Neural cell (in vitro differentiated cells): ENCODE results near the gene AIF1. TPM values are rescaled to one million over a fixed set of nuclear protein-coding genes. Genes with fewer than 3 reads are reported as not detected.

ENCODE experiments used
- H2AFZ ChIP-seq: fragments of 200-600, 300-800 bp; sonication (generic), shearing (Covaris generic); 2 replicates; pipeline ENCODE4 v1.6.0; 2014; ENCODE audit warnings: low read depth, mild to moderate bottlenecking, antibody characterized with exemption, low read length, moderate library complexity
- H3F3A ChIP-seq: fragments of 200-600 bp; shearing (Covaris generic); 2 replicates; pipeline ENCODE4 v1.6.1; 2016; ENCODE audit warnings: mild to moderate bottlenecking, moderate library complexity, mixed read lengths, antibody characterized with exemption, low read length; ENCODE audit not compliant: insufficient read depth, poor library complexity, severe bottlenecking
- H3K27ac ChIP-seq: fragments of 200-600, 300-800 bp; sonication (generic), shearing (Covaris generic); 2 replicates; pipeline ENCODE4 v1.5.1; 2014; ENCODE audit warnings: mild to moderate bottlenecking, low read length, moderate library complexity
- H3K27me3 ChIP-seq: fragments of 300-800, 200-600 bp; sonication (generic), shearing (Covaris generic); 2 replicates; pipeline ENCODE4 v1.6.0; 2014; ENCODE audit warnings: mild to moderate bottlenecking, low read depth, low read length, moderate library complexity; ENCODE audit not compliant: insufficient read depth
- H3K36me3 ChIP-seq: fragments of 300-800, 200-600 bp; sonication (generic), shearing (Covaris generic); 2 replicates; pipeline ENCODE4 v1.5.1; 2014; ENCODE audit warnings: mild to moderate bottlenecking, antibody characterized with exemption, low read length, moderate library complexity; ENCODE audit not compliant: insufficient read depth
- H3K4me2 ChIP-seq: fragments of 300-800, 200-600 bp; sonication (generic), shearing (Covaris generic); 2 replicates; pipeline ENCODE4 v1.6.0; 2014; ENCODE audit warnings: mild to moderate bottlenecking, low read length
- H3K4me3 ChIP-seq: fragments of 300-800, 200-600 bp; sonication (generic), shearing (Covaris generic); 2 replicates; pipeline ENCODE4 v1.5.1; 2014; ENCODE audit warnings: mild to moderate bottlenecking, low read length, moderate library complexity
- H3K79me2 ChIP-seq: fragments of 200-600 bp; shearing (Covaris generic); replicated peaks from 2 replicates; pipeline ENCODE4 v1.6.0; 2014; ENCODE audit warnings: mild to moderate bottlenecking, low read length, moderate library complexity; ENCODE audit not compliant: insufficient read depth
- H3K9ac ChIP-seq: fragments of 300-800, 200-600 bp; sonication (generic), shearing (Covaris generic); 2 replicates; pipeline ENCODE4 v1.6.1; 2016; ENCODE audit warnings: mild to moderate bottlenecking, low read length, mixed read lengths
- H3K9me2 ChIP-seq: fragments of 200-600 bp; shearing (Covaris generic); 2 replicates; pipeline ENCODE4 v1.6.1; 2016; ENCODE audit warnings: mild to moderate bottlenecking, low read length, mixed read lengths; ENCODE audit not compliant: insufficient read depth
- H3K9me3 ChIP-seq: fragments of 200-600, 300-800 bp; sonication (generic), shearing (Covaris generic); 2 replicates; pipeline ENCODE4 v1.6.1; 2016; ENCODE audit warnings: mild to moderate bottlenecking, mixed run types, low read length, moderate library complexity, mixed read lengths
- H4K20me1 ChIP-seq: fragments of 200-600 bp; shearing (Covaris generic); 2 replicates; pipeline ENCODE4 v1.6.1; 2016; ENCODE audit warnings: mild to moderate bottlenecking, mixed run types; ENCODE audit not compliant: insufficient read depth
- EP300 ChIP-seq: fragments of 450-650 bp; conservative IDR thresholded peaks from 2 replicates; pipeline ENCODE4 v1.6.1; 2014; ENCODE audit warnings: antibody characterized with exemption, mild to moderate bottlenecking, moderate library complexity; ENCODE audit not compliant: poor library complexity, severe bottlenecking
- EZH2 ChIP-seq: fragments of 200-600, 300-800 bp; shearing (Covaris generic), sonication (generic); IDR thresholded peaks from 2 replicates; pipeline ENCODE4 v1.6.1; 2014; ENCODE audit warnings: antibody characterized with exemption, low read length, borderline replicate concordance, mild to moderate bottlenecking; ENCODE audit not compliant: insufficient read depth, poor library complexity, severe bottlenecking
- MXI1 ChIP-seq: fragments of 450-650 bp; conservative IDR thresholded peaks from 2 replicates; pipeline ENCODE4 v1.6.1; 2014; ENCODE audit warnings: antibody characterized with exemption, mild to moderate bottlenecking; ENCODE audit not compliant: poor library complexity, severe bottlenecking
- POLR2AphosphoS5 ChIP-seq: IDR thresholded peaks from 2 replicates; pipeline ENCODE4 v1.6.1; 2012
- RAD21 ChIP-seq: fragments of 450-650 bp; conservative IDR thresholded peaks from 2 replicates; pipeline ENCODE4 v1.6.1; 2014; ENCODE audit warnings: antibody characterized with exemption, mild to moderate bottlenecking, moderate library complexity
- SMC3 ChIP-seq: fragments of 450-650 bp; conservative IDR thresholded peaks from 2 replicates; pipeline ENCODE4 v1.6.1; 2014; ENCODE audit warnings: antibody characterized with exemption, mild to moderate bottlenecking, moderate library complexity; ENCODE audit not compliant: poor library complexity
- TAF1 ChIP-seq: IDR thresholded peaks from 2 replicates; pipeline ENCODE4 v1.6.1; 2012; ENCODE audit warnings: low read depth
- polyA plus RNA-seq: library from polyadenylated mRNA; depleted of rRNA; stranded (reverse); fragments of >200 nt; gene quantifications from 2 replicates; pipeline ENCODE4 v1.2.3, GENCODE V29; 2014
- TF ChIP-seq, protein P1 (sequence below): IDR thresholded peaks from 2 replicates; pipeline ENCODE4 v1.6.1; 2012; ENCODE audit warnings: borderline replicate concordance
- TF ChIP-seq, protein P2 (sequence below): fragments of 450-650 bp; IDR thresholded peaks from 2 replicates; pipeline ENCODE4 v1.5.1; 2014; ENCODE audit warnings: antibody characterized with exemption, mild to moderate bottlenecking, moderate library complexity; ENCODE audit not compliant: poor library complexity, severe bottlenecking

Gene AIF1
- polyA plus RNA-seq, 1 donor from 2014 or later, result not detected

DNA sequence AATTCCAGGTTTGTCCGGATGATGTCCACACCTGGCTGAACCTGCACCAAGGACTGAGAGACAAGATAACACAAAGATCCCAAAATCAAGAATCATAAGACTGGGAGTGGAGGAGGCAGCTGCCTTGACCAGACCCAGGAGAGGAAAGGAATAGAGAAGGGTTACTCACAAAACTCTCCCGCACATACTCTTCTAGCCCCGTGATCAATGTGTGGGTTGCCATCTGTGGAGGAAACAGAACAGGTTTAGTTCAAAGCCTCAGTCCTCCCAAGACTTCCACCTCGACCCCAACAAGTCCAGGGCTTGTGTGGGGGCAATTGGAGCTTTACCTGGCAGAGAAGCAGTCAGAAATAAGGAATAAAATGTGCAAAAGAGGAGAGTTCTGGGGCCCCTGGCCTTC lies 26.3 kb downstream of the AIF1 start:
- Histone ChIP-seq H3F3A (no peaks in the 10 kb centered on the region), H3K9ac (no peak overlapping the region), H3K4me3 (no peak overlapping the region), H3K4me2 (no peak overlapping the region), H2AFZ (no peak overlapping the region), H3K27me3 (no peaks in the 10 kb centered on the region), H3K9me3 (no peaks in the 10 kb centered on the region), H4K20me1 (no peaks in the 10 kb centered on the region), H3K27ac (no peak overlapping the region), H3K9me2 (no peaks in the 10 kb centered on the region), H3K36me3 (no peaks in the 10 kb centered on the region), H3K79me2 (no peaks in the 10 kb centered on the region)
- TF ChIP-seq, protein P1, sequence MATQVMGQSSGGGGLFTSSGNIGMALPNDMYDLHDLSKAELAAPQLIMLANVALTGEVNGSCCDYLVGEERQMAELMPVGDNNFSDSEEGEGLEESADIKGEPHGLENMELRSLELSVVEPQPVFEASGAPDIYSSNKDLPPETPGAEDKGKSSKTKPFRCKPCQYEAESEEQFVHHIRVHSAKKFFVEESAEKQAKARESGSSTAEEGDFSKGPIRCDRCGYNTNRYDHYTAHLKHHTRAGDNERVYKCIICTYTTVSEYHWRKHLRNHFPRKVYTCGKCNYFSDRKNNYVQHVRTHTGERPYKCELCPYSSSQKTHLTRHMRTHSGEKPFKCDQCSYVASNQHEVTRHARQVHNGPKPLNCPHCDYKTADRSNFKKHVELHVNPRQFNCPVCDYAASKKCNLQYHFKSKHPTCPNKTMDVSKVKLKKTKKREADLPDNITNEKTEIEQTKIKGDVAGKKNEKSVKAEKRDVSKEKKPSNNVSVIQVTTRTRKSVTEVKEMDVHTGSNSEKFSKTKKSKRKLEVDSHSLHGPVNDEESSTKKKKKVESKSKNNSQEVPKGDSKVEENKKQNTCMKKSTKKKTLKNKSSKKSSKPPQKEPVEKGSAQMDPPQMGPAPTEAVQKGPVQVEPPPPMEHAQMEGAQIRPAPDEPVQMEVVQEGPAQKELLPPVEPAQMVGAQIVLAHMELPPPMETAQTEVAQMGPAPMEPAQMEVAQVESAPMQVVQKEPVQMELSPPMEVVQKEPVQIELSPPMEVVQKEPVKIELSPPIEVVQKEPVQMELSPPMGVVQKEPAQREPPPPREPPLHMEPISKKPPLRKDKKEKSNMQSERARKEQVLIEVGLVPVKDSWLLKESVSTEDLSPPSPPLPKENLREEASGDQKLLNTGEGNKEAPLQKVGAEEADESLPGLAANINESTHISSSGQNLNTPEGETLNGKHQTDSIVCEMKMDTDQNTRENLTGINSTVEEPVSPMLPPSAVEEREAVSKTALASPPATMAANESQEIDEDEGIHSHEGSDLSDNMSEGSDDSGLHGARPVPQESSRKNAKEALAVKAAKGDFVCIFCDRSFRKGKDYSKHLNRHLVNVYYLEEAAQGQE, result no peak
- no peak for TF ChIP-seq RAD21
- no peak for TF ChIP-seq POLR2AphosphoS5

DNA sequence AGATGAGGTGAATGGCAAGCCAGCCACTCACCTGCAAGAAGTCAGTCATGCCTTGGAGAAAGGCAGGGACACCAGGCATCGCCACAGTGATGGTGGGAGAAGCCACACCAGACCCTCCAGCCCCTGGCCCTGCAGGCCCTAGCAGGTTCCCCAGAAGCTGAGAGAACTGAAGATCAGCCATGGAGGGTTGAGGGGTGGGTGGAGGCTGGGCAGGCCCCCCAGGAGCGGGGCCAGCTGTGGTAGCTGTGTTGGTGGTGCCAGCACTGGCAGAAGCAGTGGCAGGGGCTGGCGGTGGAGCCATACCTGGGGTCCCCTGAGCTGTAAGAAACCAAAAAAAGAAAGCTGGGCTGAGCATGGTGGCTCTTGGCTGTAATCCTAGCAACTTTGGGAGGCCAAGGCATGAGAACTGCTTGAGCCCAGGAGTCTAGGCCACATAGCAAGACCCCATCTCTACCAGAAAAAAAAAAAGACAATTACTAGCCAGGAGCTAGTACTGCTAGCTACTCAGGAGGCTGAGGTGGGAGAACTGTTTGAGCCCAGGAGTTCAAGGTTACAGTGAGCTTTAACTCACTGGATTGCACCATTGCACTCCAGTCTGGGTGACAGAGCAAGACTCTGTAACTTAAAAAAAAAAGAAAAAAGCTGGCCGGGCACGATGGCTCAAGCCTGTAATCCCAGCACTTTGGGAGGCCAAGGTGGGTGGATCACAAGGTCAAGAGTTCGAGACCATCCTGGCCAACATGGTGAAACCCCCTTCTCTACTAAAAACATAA lies 27.9 kb downstream of the AIF1 start:
- Histone ChIP-seq H3F3A (no peaks in the 10 kb centered on the region), H3K36me3 (no peaks in the 10 kb centered on the region), H3K9me2 (no peaks in the 10 kb centered on the region), H3K79me2 (no peaks in the 10 kb centered on the region), H4K20me1 (no peaks in the 10 kb centered on the region), H2AFZ (no peak overlapping the region), H3K4me3 (no peak overlapping the region), H3K4me2 (no peak overlapping the region), H3K9me3 (no peaks in the 10 kb centered on the region), H3K27me3 (no peaks in the 10 kb centered on the region), H3K9ac (no peak overlapping the region), H3K27ac (no peak overlapping the region)
- TF ChIP-seq EZH2 (no peak), MXI1 (no peak), SMC3 (no peak), RAD21 (no peak), EP300 (no peak), TAF1 (no peak), POLR2AphosphoS5 (no peak)
- TF ChIP-seq, protein P1, result no peak
- TF ChIP-seq, protein P2, sequence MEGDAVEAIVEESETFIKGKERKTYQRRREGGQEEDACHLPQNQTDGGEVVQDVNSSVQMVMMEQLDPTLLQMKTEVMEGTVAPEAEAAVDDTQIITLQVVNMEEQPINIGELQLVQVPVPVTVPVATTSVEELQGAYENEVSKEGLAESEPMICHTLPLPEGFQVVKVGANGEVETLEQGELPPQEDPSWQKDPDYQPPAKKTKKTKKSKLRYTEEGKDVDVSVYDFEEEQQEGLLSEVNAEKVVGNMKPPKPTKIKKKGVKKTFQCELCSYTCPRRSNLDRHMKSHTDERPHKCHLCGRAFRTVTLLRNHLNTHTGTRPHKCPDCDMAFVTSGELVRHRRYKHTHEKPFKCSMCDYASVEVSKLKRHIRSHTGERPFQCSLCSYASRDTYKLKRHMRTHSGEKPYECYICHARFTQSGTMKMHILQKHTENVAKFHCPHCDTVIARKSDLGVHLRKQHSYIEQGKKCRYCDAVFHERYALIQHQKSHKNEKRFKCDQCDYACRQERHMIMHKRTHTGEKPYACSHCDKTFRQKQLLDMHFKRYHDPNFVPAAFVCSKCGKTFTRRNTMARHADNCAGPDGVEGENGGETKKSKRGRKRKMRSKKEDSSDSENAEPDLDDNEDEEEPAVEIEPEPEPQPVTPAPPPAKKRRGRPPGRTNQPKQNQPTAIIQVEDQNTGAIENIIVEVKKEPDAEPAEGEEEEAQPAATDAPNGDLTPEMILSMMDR, result no peak
